ENCODE measurements around the gene PLCB2. TPM values are rescaled to one million over a fixed set of nuclear protein-coding genes. Genes with fewer than 3 reads are reported as not detected.

Gene PLCB2
- total RNA-seq, 2 donors from 2014 or later = 90.4 to 91.8 TPM

- ATAC-seq (replicated peaks in 1 of 2) = no peak
- H3K4me1 Mint-ChIP-seq (ENCODE audit: low read depth) = peaks cover 16% of the 10 kb centered on the region
These were observed 6.1 kb downstream of the PLCB2 start for GRCh38 chr15:40301467-40302179.

GRCh38 chr15:40300771-40301170, 7.0 kb downstream of the PLCB2 start:
- Mint-ChIP-seq H3K9me3 (peaks cover 0 to 2% of the 10 kb centered on the region in 2 donors), H3K27ac (no peak overlapping the region), H3K36me3 (ENCODE audit: insufficient read depth in 2 of 2) (peaks cover 5 to 16% of the 10 kb centered on the region in 2 donors), H3K4me3 (no peak overlapping the region), H3K4me1 (ENCODE audit: low read depth) (peaks cover 9% of the 10 kb centered on the region), H3K27me3 (ENCODE audit: low read depth) (no peaks in the 10 kb centered on the region)
- DNase-seq (no peak), ATAC-seq (replicated peaks in 1 of 2) (no peak)

More at GRCh38 chr15:40301467-40302179, 6.1 kb downstream of the PLCB2 start:
- no peak for DNase-seq
- no peak overlapping the region for H3K4me3 Mint-ChIP-seq
- peaks cover 0 to 2% of the 10 kb centered on the region in 2 donors for H3K9me3 Mint-ChIP-seq
- no peak overlapping the region for H3K27ac Mint-ChIP-seq
- H3K27me3 Mint-ChIP-seq (ENCODE audit: low read depth) = no peaks in the 10 kb centered on the region
- peaks cover 5 to 16% of the 10 kb centered on the region in 2 donors for H3K36me3 Mint-ChIP-seq (ENCODE audit: insufficient read depth in 2 of 2)

GRCh38 chr15:40300367-40300766, 7.4 kb downstream of the PLCB2 start:
- DNase-seq (no peak), ATAC-seq (replicated peaks in 1 of 2) (no peak)
- Mint-ChIP-seq H3K4me1 (ENCODE audit: low read depth) (peaks cover 9% of the 10 kb centered on the region), H3K27me3 (ENCODE audit: low read depth) (no peaks in the 10 kb centered on the region), H3K4me3 (no peak overlapping the region), H3K27ac (no peak overlapping the region), H3K36me3 (ENCODE audit: insufficient read depth in 2 of 2) (peaks cover 5 to 16% of the 10 kb centered on the region in 2 donors), H3K9me3 (peaks cover 0 to 2% of the 10 kb centered on the region in 2 donors)

GRCh38 chr15:40298216-40298935, 9.4 kb downstream of the PLCB2 start:
- H3K27me3 Mint-ChIP-seq (ENCODE audit: low read depth) = no peaks in the 10 kb centered on the region
- no peak overlapping the region for H3K4me3 Mint-ChIP-seq
- DNase-seq = no peak
- H3K9me3 Mint-ChIP-seq = peaks cover 0 to 2% of the 10 kb centered on the region in 2 donors
- H3K36me3 Mint-ChIP-seq (ENCODE audit: insufficient read depth in 2 of 2) = peaks cover 5 to 16% of the 10 kb centered on the region in 2 donors
- no peak for ATAC-seq (replicated peaks in 1 of 2)
- H3K4me1 Mint-ChIP-seq (ENCODE audit: low read depth) = no peaks in the 10 kb centered on the region
- no peak overlapping the region for H3K27ac Mint-ChIP-seq

GRCh38 chr15:40297356-40297755, 10.4 kb downstream of the PLCB2 start:
- Mint-ChIP-seq H3K4me3 (no peak overlapping the region), H3K27me3 (ENCODE audit: low read depth) (no peaks in the 10 kb centered on the region), H3K9me3 (peaks cover 0 to 2% of the 10 kb centered on the region in 2 donors), H3K36me3 (ENCODE audit: insufficient read depth in 2 of 2) (peaks cover 5 to 16% of the 10 kb centered on the region in 2 donors), H3K4me1 (ENCODE audit: low read depth) (no peaks in the 10 kb centered on the region), H3K27ac (no peak overlapping the region)
- ATAC-seq (replicated peaks in 1 of 2) = no peak
- DNase-seq = no peak

GRCh38 chr15:40296561-40297230, 11.0 kb downstream of the PLCB2 start:
- H3K9me3 Mint-ChIP-seq = peaks cover 0 to 2% of the 10 kb centered on the region in 2 donors
- H3K4me3 Mint-ChIP-seq = no peak overlapping the region
- ATAC-seq (replicated peaks in 1 of 2) = no peak
- peak overlapping the region; percentile 67 for H3K27ac Mint-ChIP-seq
- no peaks in the 10 kb centered on the region for H3K4me1 Mint-ChIP-seq (ENCODE audit: low read depth)
- no peak for DNase-seq
- H3K36me3 Mint-ChIP-seq (ENCODE audit: insufficient read depth in 2 of 2) = peaks cover 5 to 16% of the 10 kb centered on the region in 2 donors
- H3K27me3 Mint-ChIP-seq (ENCODE audit: low read depth) = no peaks in the 10 kb centered on the region

- Mint-ChIP-seq H3K27ac (no peak overlapping the region), H3K36me3 (ENCODE audit: insufficient read depth in 2 of 2) (peaks cover 4 to 13% of the 10 kb centered on the region in 2 donors)
- ATAC-seq (replicated peaks in 1 of 2) = no peak
These were observed 11.7 kb downstream of the PLCB2 start for GRCh38 chr15:40295877-40296560.

GRCh38 chr15:40295297-40295696, 12.4 kb downstream of the PLCB2 start:
- no peaks in the 10 kb centered on the region for H3K27me3 Mint-ChIP-seq (ENCODE audit: low read depth)
- no peak overlapping the region for H3K27ac Mint-ChIP-seq
- ATAC-seq (replicated peaks in 1 of 2) (no peak), DNase-seq (no peak)
- peaks cover 4 to 9% of the 10 kb centered on the region in 2 donors for H3K36me3 Mint-ChIP-seq (ENCODE audit: insufficient read depth in 2 of 2)
- H3K4me1 Mint-ChIP-seq (ENCODE audit: low read depth) = no peaks in the 10 kb centered on the region
- no peaks in the 10 kb centered on the region for H3K9me3 Mint-ChIP-seq
- no peak overlapping the region for H3K4me3 Mint-ChIP-seq

More at GRCh38 chr15:40295877-40296560, 11.7 kb downstream of the PLCB2 start:
- Mint-ChIP-seq H3K4me1 (ENCODE audit: low read depth) (no peaks in the 10 kb centered on the region), H3K9me3 (peaks cover 0 to 2% of the 10 kb centered on the region in 2 donors), H3K4me3 (no peak overlapping the region), H3K27me3 (ENCODE audit: low read depth) (no peaks in the 10 kb centered on the region)
- DNase-seq = no peak

- DNase-seq = no peak
- H3K27me3 Mint-ChIP-seq (ENCODE audit: low read depth) = no peaks in the 10 kb centered on the region
- no peaks in the 10 kb centered on the region for H3K9me3 Mint-ChIP-seq
- no peaks in the 10 kb centered on the region for H3K4me1 Mint-ChIP-seq (ENCODE audit: low read depth)
- peaks cover under 1 to 1% of the 10 kb centered on the region in 2 donors for H3K36me3 Mint-ChIP-seq (ENCODE audit: insufficient read depth in 2 of 2)
- H3K27ac Mint-ChIP-seq = no peak overlapping the region
- ATAC-seq (replicated peaks in 1 of 2) = no peak
- H3K4me3 Mint-ChIP-seq = no peak overlapping the region
These were observed 13.5 kb downstream of the PLCB2 start for GRCh38 chr15:40293905-40294895.

- Mint-ChIP-seq H3K36me3 (ENCODE audit: insufficient read depth in 2 of 2) (no peaks in the 10 kb centered on the region), H3K4me3 (no peak overlapping the region), H3K9me3 (no peaks in the 10 kb centered on the region), H3K27ac (no peak overlapping the region), H3K27me3 (ENCODE audit: low read depth) (no peaks in the 10 kb centered on the region), H3K4me1 (ENCODE audit: low read depth) (no peaks in the 10 kb centered on the region)
- no peak for ATAC-seq (replicated peaks in 1 of 2)
- DNase-seq = no peak
These were observed 14.7 kb downstream of the PLCB2 start for GRCh38 chr15:40293006-40293405.

GRCh38 chr15:40292246-40292645, 15.5 kb downstream of the PLCB2 start:
- no peak overlapping the region for H3K4me3 Mint-ChIP-seq
- DNase-seq (no peak), ATAC-seq (replicated peaks in 1 of 2) (no peak)
- H3K27ac Mint-ChIP-seq = no peak overlapping the region
- no peaks in the 10 kb centered on the region for H3K4me1 Mint-ChIP-seq (ENCODE audit: low read depth)
- no peaks in the 10 kb centered on the region for H3K27me3 Mint-ChIP-seq (ENCODE audit: low read depth)
- no peaks in the 10 kb centered on the region for H3K9me3 Mint-ChIP-seq
- no peaks in the 10 kb centered on the region for H3K36me3 Mint-ChIP-seq (ENCODE audit: insufficient read depth in 2 of 2)

Measured in activated T-cell treated with anti-CD3 and anti-CD28 coated beads, Interleukin-2, amount 50 U/mL, for 72 hours (primary cell).